H1 (cell line): ENCODE results near the gene ARHGAP26. TPM values are rescaled to one million over a fixed set of nuclear protein-coding genes. Genes with fewer than 3 reads are reported as not detected.

Source experiments
- CTCF ChIA-PET: fragments of 300-600 bp; sonication (Branson Sonifier 250); formaldehyde crosslinking; loops from one replicate; lab custom pipeline; 2021; ENCODE audit not compliant: partially characterized antibody; lab: Charles Lee
- POLR2A ChIA-PET: fragments of 300-600 bp; sonication (Branson Sonifier 250); formaldehyde crosslinking; loops from one replicate; lab custom pipeline; 2021; ENCODE audit warnings: inconsistent platforms; ENCODE audit not compliant: partially characterized antibody; lab: Charles Lee
- DNase-seq, 2 experiments: peaks; one replicate each; pipeline versions ENCODE4 v3.0.0 to v3.0.0-alpha.2; 2010 to 2022; ENCODE audit warnings: low spot score in 2 of 2, low read depth in 1 of 2, mixed read lengths in 1 of 2
- FAIRE-seq: peaks from 2 replicates; lab custom pipeline; 2011; peaks lifted over from hg19 to GRCh38; lab: Jason Lieb, UNC
- H2AFZ ChIP-seq: 2 replicates; pipeline ENCODE4 v1.8.1; 2012; ENCODE audit warnings: low read length, inconsistent platforms
- H2AK5ac ChIP-seq: 2 replicates; pipeline ENCODE4 v1.6.1; 2013; ENCODE audit warnings: low read depth, low read length
- H2BK120ac ChIP-seq: replicated peaks from 2 replicates; pipeline ENCODE3; 2013; ENCODE audit warnings: low read depth, low read length, inconsistent platforms
- H2BK12ac ChIP-seq: 2 replicates; pipeline ENCODE4 v1.6.1; 2013; ENCODE audit warnings: low read depth, low read length
- H2BK15ac ChIP-seq: 2 replicates; pipeline ENCODE4 v1.6.1; 2013; ENCODE audit warnings: low read length
- H2BK20ac ChIP-seq: 2 replicates; pipeline ENCODE4 v1.6.1; 2013; ENCODE audit warnings: low read length
- H2BK5ac ChIP-seq: 2 replicates; pipeline ENCODE4 v1.6.1; 2013; ENCODE audit warnings: low read depth, low read length
- H3K14ac ChIP-seq: 2 replicates; pipeline ENCODE4 v1.6.1; 2013; ENCODE audit warnings: inconsistent platforms; ENCODE audit not compliant: insufficient read length
- H3K18ac ChIP-seq: 2 replicates; pipeline ENCODE4 v1.6.1; 2013; ENCODE audit warnings: low read length; ENCODE audit errors: extremely low read depth
- H3K23ac ChIP-seq: 2 replicates; pipeline ENCODE4 v1.6.1; 2013; ENCODE audit warnings: inconsistent platforms; ENCODE audit not compliant: insufficient read length
- H3K23me2 ChIP-seq: 2 replicates; pipeline ENCODE4 v1.6.1; 2013; ENCODE audit warnings: low read depth, low read length
- H3K27ac ChIP-seq: 2 replicates; pipeline ENCODE4 v1.6.1; 2011; ENCODE audit warnings: low read depth, low read length, inconsistent platforms
- H3K27me3 ChIP-seq, 4 experiments: replicated peaks in 1 of 4; 1 replicate in 1 of 4; 2 replicates in 3 of 4; pipeline versions ENCODE4 v1.6.1 to v1.8.1; 2011 to 2013; ENCODE audit warnings: low read length in 3 of 4, mild to moderate bottlenecking in 3 of 4, inconsistent platforms in 2 of 4, mixed read lengths in 2 of 4, moderate library complexity in 1 of 4; ENCODE audit not compliant: control insufficient read depth in 3 of 4, insufficient read depth in 3 of 4; ENCODE audit errors: extremely low read depth in 1 of 4
- H3K36me3 ChIP-seq, 4 experiments: 2 replicates each; pipeline versions ENCODE4 v1.6.1 to v1.8.1; 2011 to 2013; ENCODE audit warnings: mild to moderate bottlenecking in 4 of 4, low read length in 3 of 4, moderate library complexity in 2 of 4, control low read depth in 1 of 4, inconsistent platforms in 1 of 4; ENCODE audit not compliant: insufficient read depth in 4 of 4, control insufficient read depth in 2 of 4
- H3K4ac ChIP-seq: replicated peaks from 2 replicates; pipeline ENCODE3; 2013; ENCODE audit warnings: low read length, low read depth, mixed read lengths, inconsistent platforms; ENCODE audit not compliant: insufficient read length
- H3K4me1 ChIP-seq, 4 experiments: replicated peaks in 1 of 4; 1 replicate in 1 of 4; 2 replicates in 3 of 4; pipeline versions ENCODE4 v1.6.1 to v1.8.1; 2011 to 2013; ENCODE audit warnings: low read length in 3 of 4, inconsistent platforms in 2 of 4, mixed read lengths in 1 of 4; ENCODE audit not compliant: insufficient read depth in 4 of 4, control insufficient read depth in 3 of 4
- H3K4me2 ChIP-seq, 2 experiments: 2 replicates each; pipeline versions ENCODE4 v1.6.1 to v1.8.1; 2011 to 2013; ENCODE audit warnings: low read depth in 2 of 2, low read length in 2 of 2, control low read depth in 1 of 2, inconsistent platforms in 1 of 2, mild to moderate bottlenecking in 1 of 2; ENCODE audit not compliant: insufficient read depth in 1 of 2
- H3K4me3 ChIP-seq, 4 experiments: fragments of 200-600, 300-600 bp in 1 of 4; sonication (generic), shearing (Covaris generic), sonication (Bioruptor Twin) in 1 of 4; 2 replicates each; pipeline versions ENCODE4 v1.5.1 to v1.8.1; 2011 to 2016; ENCODE audit warnings: low read length in 4 of 4, low read depth in 3 of 4, control low read depth in 2 of 4, inconsistent platforms in 2 of 4, mild to moderate bottlenecking in 2 of 4, mixed read lengths in 1 of 4, moderate library complexity in 1 of 4; ENCODE audit not compliant: insufficient read depth in 2 of 4; ENCODE audit errors: extremely low read depth in 1 of 4
- H3K56ac ChIP-seq: replicated peaks from 2 replicates; pipeline ENCODE3; 2013; ENCODE audit warnings: low read depth, mild to moderate bottlenecking, mixed read lengths, low read length, inconsistent platforms; ENCODE audit not compliant: insufficient read length
- H3K79me1 ChIP-seq: 2 replicates; pipeline ENCODE4 v1.6.1; 2013; ENCODE audit warnings: low read depth, low read length, control low read depth
- H3K79me2 ChIP-seq, 2 experiments: 2 replicates each; pipeline versions ENCODE4 v1.6.1 to v1.8.1; 2012 to 2013; ENCODE audit warnings: low read length in 2 of 2, mild to moderate bottlenecking in 2 of 2, inconsistent platforms in 1 of 2; ENCODE audit not compliant: insufficient read depth in 2 of 2, control insufficient read depth in 1 of 2
- H3K9ac ChIP-seq, 4 experiments: replicated peaks in 1 of 4; 1 replicate in 1 of 4; 2 replicates in 3 of 4; pipeline versions ENCODE4 v1.6.1 to v1.8.1; 2011 to 2013; ENCODE audit warnings: low read depth in 3 of 4, low read length in 3 of 4, control low read depth in 2 of 4, mild to moderate bottlenecking in 2 of 4, moderate library complexity in 2 of 4, inconsistent platforms in 1 of 4; ENCODE audit errors: extremely low read depth in 1 of 4
- H3K9me3 ChIP-seq, 2 experiments: 2 replicates each; pipeline versions ENCODE4 v1.6.1 to v1.8.1; 2012 to 2013; ENCODE audit warnings: mild to moderate bottlenecking in 2 of 2, moderate library complexity in 2 of 2, control low read depth in 1 of 2, inconsistent platforms in 1 of 2, low read depth in 1 of 2, low read length in 1 of 2, mixed read lengths in 1 of 2; ENCODE audit not compliant: insufficient read depth in 2 of 2
- H4K20me1 ChIP-seq, 2 experiments: replicated peaks in 1 of 2; 2 replicates each; pipeline versions ENCODE3 to v1.8.1; 2011 to 2013; ENCODE audit warnings: inconsistent platforms in 2 of 2, low read length in 2 of 2, mild to moderate bottlenecking in 1 of 2; ENCODE audit not compliant: insufficient read depth in 2 of 2, control insufficient read depth in 1 of 2
- H4K5ac ChIP-seq: 2 replicates; pipeline ENCODE4 v1.6.1; 2013; ENCODE audit warnings: low read length, low read depth, mixed read lengths, inconsistent platforms; ENCODE audit not compliant: insufficient read length
- H4K8ac ChIP-seq: 2 replicates; pipeline ENCODE4 v1.8.0; 2013; ENCODE audit warnings: mild to moderate bottlenecking, moderate library complexity, low read length, inconsistent platforms; ENCODE audit not compliant: insufficient read depth; ENCODE audit errors: extremely low read depth
- H4K91ac ChIP-seq: replicated peaks from 2 replicates; pipeline ENCODE3; 2013; ENCODE audit warnings: low read length, mixed read lengths, inconsistent platforms; ENCODE audit not compliant: insufficient read length
- ATF3 ChIP-seq: IDR thresholded peaks from 2 replicates; pipeline ENCODE4 v1.6.1; 2011; ENCODE audit warnings: low read depth, mild to moderate bottlenecking, low read length; ENCODE audit not compliant: insufficient read depth
- BACH1 ChIP-seq: IDR thresholded peaks from 2 replicates; pipeline ENCODE4 v1.6.1; 2012; ENCODE audit warnings: low read length, improper control_type of control experiment
- CHD1 ChIP-seq: IDR thresholded peaks from 2 replicates; pipeline ENCODE4 v1.6.1; 2012; ENCODE audit warnings: low read depth, low read length, improper control_type of control experiment
- CREB1 ChIP-seq: IDR thresholded peaks from 2 replicates; pipeline ENCODE4 v1.6.1; 2012; ENCODE audit warnings: inconsistent platforms
- E2F6 ChIP-seq: IDR thresholded peaks from 2 replicates; pipeline ENCODE4 v1.6.1; 2012; ENCODE audit warnings: inconsistent platforms
- EZH2 ChIP-seq: fragments of 200-600 bp; sonication (generic); IDR thresholded peaks from 2 replicates; pipeline ENCODE4 v1.7.1; 2012; ENCODE audit warnings: low read depth, mild to moderate bottlenecking, moderate library complexity, low read length, inconsistent platforms; ENCODE audit not compliant: severe bottlenecking
- JUN ChIP-seq: IDR thresholded peaks from 2 replicates; pipeline ENCODE4 v1.6.1; 2011; ENCODE audit warnings: low read depth, mild to moderate bottlenecking, improper control_type of control experiment, low read length
- KDM5A ChIP-seq: fragments of 200-600 bp; IDR thresholded peaks from 2 replicates; pipeline ENCODE4 v1.7.1; 2012; ENCODE audit warnings: mild to moderate bottlenecking, low read length, inconsistent platforms, mixed read lengths
- SAP30 ChIP-seq: fragments of 300-600 bp; sonication (generic); IDR thresholded peaks from 2 replicates; pipeline ENCODE4 v1.7.1; 2012; ENCODE audit warnings: low read length, moderate library complexity, mild to moderate bottlenecking, inconsistent platforms; ENCODE audit not compliant: insufficient read depth, insufficient replicate concordance
- SUZ12 ChIP-seq: fragments of 200-600 bp; sonication (generic); IDR thresholded peaks from 2 replicates; pipeline ENCODE4 v1.6.1; 2012; ENCODE audit warnings: mild to moderate bottlenecking, inconsistent platforms, low read length, moderate library complexity, mixed read lengths
- TBP ChIP-seq: IDR thresholded peaks from 2 replicates; pipeline ENCODE4 v1.6.1; 2011; ENCODE audit warnings: low read depth, low read length, improper control_type of control experiment
- WGBS, 2 experiments: shearing (Covaris generic) in 1 of 2; methylation state at CpG; one replicate each; pipeline versions ENCODE4 v1.1.6 to v1.1.7; 2013 to 2015; ENCODE audit warnings: low lambda C conversion rate in 2 of 2, mixed read lengths in 2 of 2, inconsistent platforms in 1 of 2, low coverage in 1 of 2, missing lambda C conversion rate in 1 of 2; ENCODE audit not compliant: insufficient replicate concordance in 2 of 2, insufficient coverage in 1 of 2, insufficient read length in 1 of 2; ENCODE audit errors: extremely low coverage in 1 of 2, missing lambda C conversion rate in 1 of 2; 5-methylcytosine and 5-hydroxymethylcytosine counted together
- polyA plus RNA-seq, 7 experiments: library from polyadenylated mRNA; depleted of rRNA in 3 of 7; stranded (reverse) in 5 of 7; unstranded in 2 of 7; fragments of >200 nt in 5 of 7; fragments of 200-250 nt in 2 of 7; gene quantifications; 1 replicate in 5 of 7; 2 replicates in 1 of 7; 4 replicates in 1 of 7; pipeline versions ENCODE4 v1.2.1 to v1.2.3, GENCODE V29; 2011 to 2013; ENCODE audit warnings: missing spikeins in 2 of 7, mixed read lengths in 2 of 7
- total RNA-seq: library from RNA; stranded (reverse); fragmentation: NEBNext Ultra II Directional; extraction: Animal tissue kit (Norgen Biotek cat#: 25700); gene quantifications from 2 replicates; pipeline ENCODE4 v1.2.1, GENCODE V29; 2021

The ARHGAP26 gene
- total and polyA plus RNA-seq, 2 of the 8 experiments (the other 6 are each of a cell fraction or from before 2014, with no cell fraction given): 7.1 to 24.8 TPM

GRCh38 chr5:142896325-142897007 lies 126.3 kb downstream of the ARHGAP26 start:
- Histone ChIP-seq H2BK15ac (no peak overlapping the region), H3K4me1 (peaks cover 6 to 15% (median 14%) of the 10 kb centered on the region in 4 experiments), H3K4me2 (peak overlapping the region in 1 of 2 experiments; percentile 34; a peak in 2 of 4 replicates), H3K9me3 (no peaks in the 10 kb centered on the region), H3K18ac (no peak overlapping the region), H3K23ac (no peak overlapping the region), H2AFZ (no peak overlapping the region), H3K79me2 (no peaks in the 10 kb centered on the region), H3K27ac (peak overlapping the region; percentile 73), H2BK20ac (no peak overlapping the region), H2AK5ac (peak overlapping the region; percentile 96; the same call in 1 of the 2 replicates), H2BK5ac (0 out of 2 replicates have a peak overlapping the region, but pooled peaks have one; percentile 82), H3K27me3 (no peaks in the 10 kb centered on the region), H2BK12ac (peak overlapping the region; percentile 92; the same call in 1 of the 2 replicates), H3K79me1 (no peaks in the 10 kb centered on the region; the same call in 1 of the 2 replicates), H4K91ac (no peak overlapping the region), H3K56ac (no peak overlapping the region), H3K23me2 (no peaks in the 10 kb centered on the region), H3K4me3 (peak overlapping the region in 1 of 4 experiments; percentile 28; a peak in 1 of 8 replicates), H3K4ac (no peak overlapping the region), H4K8ac (no peak overlapping the region), H4K5ac (peak overlapping the region; percentile 63), H2BK120ac (peak overlapping the region; percentile 97), H3K9ac (peak overlapping the region in 1 of 4 experiments; percentile 34; a peak in 1 of 7 replicates), H4K20me1 (no peaks in the 10 kb centered on the region), H3K36me3 (peaks cover 0 to 3% (median 1%) of the 10 kb centered on the region in 4 experiments; a peak in 2 of 8 replicates), H3K14ac (no peak overlapping the region)
- POLR2A ChIA-PET: interaction anchor here (1.3 kb wide), 1 partner anchor 16 kb away, joined by 5 read pairs; no protein-coding TSS in a partner anchor
- DNase-seq (no peak), FAIRE-seq (peak; percentile 89)
- 50% methylated on average over 2 of the region's 2 CpGs; no CpG with 5 or more reads in 1 of the 2 experiments for WGBS, 2 experiments
- CTCF ChIA-PET: interaction anchor here (0.8 to 8.5 kb wide), 12 partner anchors 8 to 241 kb away, joined by 3 to 76 read pairs (median 6); no protein-coding TSS in a partner anchor
- TF ChIP-seq KDM5A: no peak
- no peak for TF ChIP-seq SUZ12
- TF ChIP-seq TBP: no peak
- no peak for TF ChIP-seq SAP30
- no peak for TF ChIP-seq CREB1
- no peak for TF ChIP-seq JUN
- TF ChIP-seq EZH2: no peak
- no peak for TF ChIP-seq E2F6
- no peak for TF ChIP-seq CHD1
- no peak for TF ChIP-seq ATF3
- TF ChIP-seq BACH1: 0 out of 2 replicates have a peak, but pooled peaks have one; percentile 13
